BLaER1 treated with 17β-estradiol and CSF1 and Interleukin-3, amounts not matched to agents 10 nM and 100 nM (cell line): Measurements from ENCODE around the gene RAB10.
"Not testable (repeated sequence)": the region's sequence is repeated elsewhere in the genome, so short reads cannot be mapped to it uniquely, and the experiment has no call there.

Experiments
- H3K27ac ChIP-seq, 11 experiments: shearing (Covaris generic); formaldehyde crosslinking; 2 replicates each; pipeline ENCODE4 v1.8.1; 2022
- H3K27me3 ChIP-seq, 11 experiments: shearing (Covaris generic); formaldehyde crosslinking; 2 replicates each; pipeline ENCODE4 v1.8.1; 2022
- H3K36me3 ChIP-seq, 11 experiments: shearing (Covaris generic); formaldehyde crosslinking; 2 replicates each; pipeline ENCODE4 v1.8.1; 2022
- H3K4me1 ChIP-seq, 10 experiments: shearing (Covaris generic); formaldehyde crosslinking; 2 replicates each; pipeline ENCODE4 v1.8.1; 2022
- H3K4me2 ChIP-seq, 11 experiments: shearing (Covaris generic); formaldehyde crosslinking; 2 replicates each; pipeline ENCODE4 v1.8.1; 2022
- H3K4me3 ChIP-seq, 10 experiments: shearing (Covaris generic); formaldehyde crosslinking; 2 replicates each; pipeline ENCODE4 v1.8.1; 2022
- H3K9ac ChIP-seq, 11 experiments: shearing (Covaris generic); formaldehyde crosslinking; 2 replicates each; pipeline ENCODE4 v1.8.1; 2022
- H3K9me3 ChIP-seq, 11 experiments: shearing (Covaris generic); formaldehyde crosslinking; replicated peaks in 1 of 11; 2 replicates each; pipeline ENCODE4 v1.8.1; 2022
- H4K20me1 ChIP-seq, 11 experiments: shearing (Covaris generic); formaldehyde crosslinking; 2 replicates each; pipeline ENCODE4 v1.8.1; 2022
- Cebpa-rat ChIP-seq, 11 experiments: shearing (Covaris generic); IDR thresholded peaks; 2 replicates each; pipeline ENCODE4 v1.8.1; 2022

The RAB10 gene

GRCh38 chr2:25999406-25999805, 34.5 kb upstream of the RAB10 start:
- H3K9me3 ChIP-seq, H3K9ac ChIP-seq, H3K36me3 ChIP-seq, H3K4me3 ChIP-seq, H4K20me1 ChIP-seq, H3K27me3 ChIP-seq: not testable (repeated sequence)
- peak overlapping the region in 3 of 11 experiments; percentile 44 to 80 (median 77); a peak in 5 of 22 replicates for H3K27ac ChIP-seq
- peak overlapping the region in 4 of 11 experiments; percentile 40 to 96 (median 90); a peak in 6 of 22 replicates for H3K4me2 ChIP-seq
- TF ChIP-seq Cebpa-rat (IDR thresholded peaks at IDR 0.05): 0 out of 22 replicates have a peak, but pooled peaks of 2 of the 11 experiments have one; percentile 34 to 37
- peaks cover 12 to 76% (median 34%) of the 10 kb centered on the region in 10 experiments for H3K4me1 ChIP-seq

- Histone ChIP-seq H3K4me2 (peak overlapping the region in 5 of 11 experiments; percentile 74 to 96 (median 88); a peak in 7 of 22 replicates), H3K9ac (peak overlapping the region in 3 of 11 experiments; percentile 25 to 53 (median 52); a peak in 3 of 22 replicates), H3K4me3 (no peak overlapping the region), H3K36me3 (no peaks in the 10 kb centered on the region), H4K20me1 (no peaks in the 10 kb centered on the region), H3K4me1 (peaks cover 12 to 88% (median 40%) of the 10 kb centered on the region in 10 experiments), H3K27me3 (no peaks in the 10 kb centered on the region), H3K9me3 (no peaks in the 10 kb centered on the region), H3K27ac (peak overlapping the region in 5 of 11 experiments; percentile 1 to 88 (median 77); a peak in 9 of 22 replicates)
- TF ChIP-seq Cebpa-rat (IDR thresholded peaks at IDR 0.05): no peak
Observed at GRCh38 chr2:26000561-26001082, 33.3 kb upstream of the RAB10 start.

- Histone ChIP-seq H3K4me2 (peak overlapping the region; percentile 58 to 96 (median 72)), H3K27me3 (no peaks in the 10 kb centered on the region), H3K27ac (peak overlapping the region in 9 of 11 experiments; percentile 25 to 88 (median 68); a peak in 16 of 22 replicates), H3K36me3 (no peaks in the 10 kb centered on the region), H3K4me1 (peaks cover 12 to 98% (median 44%) of the 10 kb centered on the region in 10 experiments), H3K9me3 (no peaks in the 10 kb centered on the region), H4K20me1 (no peaks in the 10 kb centered on the region), H3K4me3 (no peak overlapping the region), H3K9ac (peak overlapping the region in 7 of 11 experiments; percentile 6 to 81 (median 58); a peak in 9 of 22 replicates)
- TF ChIP-seq Cebpa-rat (IDR thresholded peaks at IDR 0.05): no peak
Observed at GRCh38 chr2:26001743-26002351, 32.0 kb upstream of the RAB10 start.

GRCh38 chr2:26002632-26003310, 31.1 kb upstream of the RAB10 start:
- H4K20me1 ChIP-seq: no peaks in the 10 kb centered on the region
- no peak overlapping the region for H3K4me3 ChIP-seq
- peaks cover 12 to 98% (median 47%) of the 10 kb centered on the region in 10 experiments for H3K4me1 ChIP-seq
- H3K4me2 ChIP-seq: peak overlapping the region in 10 of 11 experiments; percentile 60 to 96 (median 73); a peak in 16 of 22 replicates
- no peaks in the 10 kb centered on the region for H3K36me3 ChIP-seq
- H3K27me3 ChIP-seq: no peaks in the 10 kb centered on the region
- no peak for TF ChIP-seq Cebpa-rat (IDR thresholded peaks at IDR 0.05)
- peak overlapping the region in 4 of 11 experiments; percentile 35 to 66 (median 47); a peak in 5 of 22 replicates for H3K9ac ChIP-seq
- H3K9me3 ChIP-seq: no peaks in the 10 kb centered on the region
- peak overlapping the region in 7 of 11 experiments; percentile 25 to 88 (median 75); a peak in 12 of 22 replicates for H3K27ac ChIP-seq

- H3K9me3 ChIP-seq: peaks cover 5 to 17% (median 9%) of the 10 kb centered on the region in 11 experiments; a peak in 17 of 22 replicates
- no peaks in the 10 kb centered on the region for H3K36me3 ChIP-seq
- H4K20me1 ChIP-seq: no peaks in the 10 kb centered on the region
- peaks cover 0 to 97% (median 43%) of the 10 kb centered on the region in 10 experiments; a peak in 11 of 20 replicates for H3K4me1 ChIP-seq
- H3K9ac ChIP-seq: peak overlapping the region in 7 of 11 experiments; percentile 38 to 79 (median 72); a peak in 13 of 22 replicates
- H3K27me3 ChIP-seq: no peaks in the 10 kb centered on the region
- H3K27ac ChIP-seq: peak overlapping the region in 8 of 11 experiments; percentile 61 to 92 (median 86); a peak in 15 of 22 replicates
- no peak overlapping the region for H3K4me3 ChIP-seq
- no peak for TF ChIP-seq Cebpa-rat (IDR thresholded peaks at IDR 0.05)
- peak overlapping the region in 6 of 11 experiments; percentile 30 to 96 (median 84); a peak in 12 of 22 replicates for H3K4me2 ChIP-seq
Observed at GRCh38 chr2:26008095-26008494, 25.8 kb upstream of the RAB10 start.

- H3K4me1 ChIP-seq: peaks cover 0 to 97% (median 40%) of the 10 kb centered on the region in 10 experiments; a peak in 11 of 20 replicates
- H3K27ac ChIP-seq: peak overlapping the region in 10 of 11 experiments; percentile 3 to 92 (median 80); a peak in 17 of 22 replicates
- peak in 9 of 11 experiments; percentile 52 to 98 (median 92); a peak in 15 of 22 replicates for TF ChIP-seq Cebpa-rat (IDR thresholded peaks at IDR 0.05)
- peak overlapping the region in 8 of 11 experiments; percentile 35 to 79 (median 70); a peak in 14 of 22 replicates for H3K9ac ChIP-seq
- H3K9me3 ChIP-seq: peaks cover 5 to 17% (median 9%) of the 10 kb centered on the region in 11 experiments; a peak in 17 of 22 replicates
- H3K36me3 ChIP-seq: no peaks in the 10 kb centered on the region
- peak overlapping the region in 1 of 10 experiments; percentile 14; a peak in 2 of 20 replicates for H3K4me3 ChIP-seq
- H3K4me2 ChIP-seq: peak overlapping the region in 7 of 11 experiments; percentile 42 to 96 (median 81); a peak in 13 of 22 replicates
- no peaks in the 10 kb centered on the region for H3K27me3 ChIP-seq
- H4K20me1 ChIP-seq: no peaks in the 10 kb centered on the region
Observed at GRCh38 chr2:26008851-26009566, 24.9 kb upstream of the RAB10 start.

GRCh38 chr2:26009567-26009963, 24.3 kb upstream of the RAB10 start:
- Histone ChIP-seq H4K20me1 (no peaks in the 10 kb centered on the region), H3K4me1 (peaks cover 0 to 92% (median 40%) of the 10 kb centered on the region in 10 experiments; a peak in 11 of 20 replicates), H3K27ac (peak overlapping the region in 8 of 11 experiments; percentile 61 to 92 (median 81); a peak in 15 of 22 replicates), H3K4me3 (peak overlapping the region in 1 of 10 experiments; percentile 14; a peak in 1 of 20 replicates), H3K27me3 (no peaks in the 10 kb centered on the region), H3K4me2 (peak overlapping the region in 7 of 11 experiments; percentile 42 to 82 (median 67); a peak in 13 of 22 replicates), H3K9ac (peak overlapping the region in 6 of 11 experiments; percentile 26 to 79 (median 62); a peak in 10 of 22 replicates), H3K9me3 (peaks cover 5 to 17% (median 9%) of the 10 kb centered on the region in 11 experiments; a peak in 17 of 22 replicates), H3K36me3 (no peaks in the 10 kb centered on the region)
- no peak for TF ChIP-seq Cebpa-rat (IDR thresholded peaks at IDR 0.05)

- Histone ChIP-seq H3K4me1 (peaks cover 0 to 87% (median 33%) of the 10 kb centered on the region in 10 experiments; a peak in 11 of 20 replicates), H4K20me1 (no peaks in the 10 kb centered on the region), H3K36me3 (no peaks in the 10 kb centered on the region), H3K4me3 (no peak overlapping the region), H3K27ac (peak overlapping the region in 4 of 11 experiments; percentile 54 to 92 (median 82); a peak in 7 of 22 replicates), H3K9ac (no peak overlapping the region), H3K4me2 (peak overlapping the region in 4 of 11 experiments; percentile 61 to 83 (median 72); a peak in 7 of 22 replicates), H3K27me3 (no peaks in the 10 kb centered on the region), H3K9me3 (peaks cover 5 to 17% (median 9%) of the 10 kb centered on the region in 11 experiments; a peak in 17 of 22 replicates)
- no peak for TF ChIP-seq Cebpa-rat (IDR thresholded peaks at IDR 0.05)
Observed at GRCh38 chr2:26010943-26011342, 22.9 kb upstream of the RAB10 start.
